GM19397 (cell line): ENCODE measurements around the gene GCNA.
"Not testable (repeated sequence)": the region's sequence is repeated elsewhere in the genome, so short reads cannot be mapped to it uniquely, and the experiment has no call there.

Source experiments
- ATAC-seq: cut with Tn5 transposase; IDR thresholded peaks from one replicate; pipeline ENCODE4 v1.9.1; 2021; ENCODE audit warnings: mild to moderate bottlenecking, moderate library complexity; ENCODE audit not compliant: unreplicated experiment

Gene GCNA

DNA sequence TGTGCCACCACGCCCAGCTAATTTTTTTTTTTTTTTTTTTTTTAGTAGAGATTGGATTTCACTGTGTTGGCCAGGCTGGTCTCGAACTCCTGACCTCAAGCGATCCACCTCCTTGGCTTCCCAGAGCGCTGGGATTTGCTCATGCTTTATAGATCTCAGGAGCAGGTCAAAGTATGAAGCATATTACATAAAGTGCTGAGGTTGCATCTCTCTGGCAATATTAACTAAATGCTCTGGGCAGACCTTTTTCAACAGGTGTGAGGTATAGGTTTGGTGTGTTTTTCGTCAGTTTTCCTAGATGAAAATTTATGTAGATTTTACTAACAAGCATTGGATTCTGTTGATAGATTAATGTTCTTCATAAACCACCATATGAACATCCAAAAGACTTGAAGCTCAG is 19.3 kb upstream of the GCNA start:
- no peak for ATAC-seq

DNA sequence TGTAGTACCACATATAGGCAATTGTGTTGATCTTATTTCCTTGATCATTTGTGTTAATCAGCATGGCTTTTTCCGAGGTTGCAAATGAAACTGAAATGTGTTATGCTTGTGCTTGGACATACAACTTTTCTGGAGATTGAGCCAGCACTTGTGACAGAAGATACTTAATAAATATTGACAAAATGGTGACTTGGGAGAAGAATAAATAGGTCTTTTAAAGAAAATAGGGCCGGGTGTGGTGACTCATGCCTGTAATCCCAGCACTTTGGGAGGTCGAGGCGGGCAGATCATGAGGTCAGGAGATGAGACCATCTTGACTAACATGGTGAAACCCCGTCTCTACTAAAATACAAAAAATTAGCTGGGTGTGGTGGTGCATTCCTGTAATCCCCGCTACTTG is 18.5 kb upstream of the GCNA start:
- ATAC-seq: not testable (repeated sequence)

- no peak for ATAC-seq
Measured at GRCh38 chrX:71563921-71564320, 14.3 kb upstream of the GCNA start.

GRCh38 chrX:71565474-71566041 is 12.7 kb upstream of the GCNA start:
- ATAC-seq: no peak

DNA sequence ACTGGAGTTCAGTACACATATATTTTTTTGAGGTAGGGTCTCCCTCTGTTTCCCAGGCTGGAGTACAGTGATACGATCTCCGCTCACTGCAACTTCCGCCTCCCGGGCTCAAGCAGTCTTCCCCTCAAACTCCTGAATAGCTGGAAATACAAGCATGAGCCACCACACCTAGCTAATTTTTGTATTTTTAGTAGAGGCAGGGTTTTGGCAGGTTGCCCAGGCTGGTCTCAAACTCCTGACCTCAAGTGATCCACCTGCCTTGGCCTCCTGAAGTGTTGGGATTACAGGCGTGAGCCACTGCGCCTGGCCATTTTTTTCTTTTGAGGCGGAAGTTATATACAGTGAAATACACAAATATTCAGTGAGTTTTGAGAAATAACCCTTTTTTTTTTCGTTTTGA is 6.8 kb upstream of the GCNA start:
- ATAC-seq: not testable (repeated sequence)

- no peak for ATAC-seq
Measured at GRCh38 chrX:71573590-71573989, 4.6 kb upstream of the GCNA start.

DNA sequence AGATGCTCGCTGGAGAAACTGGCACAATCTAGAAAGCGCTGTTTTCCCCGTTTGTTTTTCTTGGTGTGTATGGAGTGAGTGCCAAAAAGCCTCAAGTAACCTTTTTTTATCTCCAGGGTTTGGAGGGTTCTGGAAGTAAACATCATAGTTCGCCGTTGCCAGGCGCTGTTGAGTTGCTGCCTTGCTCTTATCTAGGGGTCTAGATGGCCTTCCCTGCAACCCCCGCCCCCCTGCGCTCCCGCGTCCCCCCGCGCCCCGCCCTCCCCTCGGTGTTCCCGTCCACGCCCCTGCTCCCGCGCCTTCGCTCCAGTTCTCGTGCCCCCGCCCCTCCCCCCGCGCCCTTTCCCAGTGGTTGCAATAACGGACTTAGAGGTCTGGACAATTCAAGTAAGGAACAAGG is 555 bp upstream of the GCNA start:
- no peak for ATAC-seq

DNA sequence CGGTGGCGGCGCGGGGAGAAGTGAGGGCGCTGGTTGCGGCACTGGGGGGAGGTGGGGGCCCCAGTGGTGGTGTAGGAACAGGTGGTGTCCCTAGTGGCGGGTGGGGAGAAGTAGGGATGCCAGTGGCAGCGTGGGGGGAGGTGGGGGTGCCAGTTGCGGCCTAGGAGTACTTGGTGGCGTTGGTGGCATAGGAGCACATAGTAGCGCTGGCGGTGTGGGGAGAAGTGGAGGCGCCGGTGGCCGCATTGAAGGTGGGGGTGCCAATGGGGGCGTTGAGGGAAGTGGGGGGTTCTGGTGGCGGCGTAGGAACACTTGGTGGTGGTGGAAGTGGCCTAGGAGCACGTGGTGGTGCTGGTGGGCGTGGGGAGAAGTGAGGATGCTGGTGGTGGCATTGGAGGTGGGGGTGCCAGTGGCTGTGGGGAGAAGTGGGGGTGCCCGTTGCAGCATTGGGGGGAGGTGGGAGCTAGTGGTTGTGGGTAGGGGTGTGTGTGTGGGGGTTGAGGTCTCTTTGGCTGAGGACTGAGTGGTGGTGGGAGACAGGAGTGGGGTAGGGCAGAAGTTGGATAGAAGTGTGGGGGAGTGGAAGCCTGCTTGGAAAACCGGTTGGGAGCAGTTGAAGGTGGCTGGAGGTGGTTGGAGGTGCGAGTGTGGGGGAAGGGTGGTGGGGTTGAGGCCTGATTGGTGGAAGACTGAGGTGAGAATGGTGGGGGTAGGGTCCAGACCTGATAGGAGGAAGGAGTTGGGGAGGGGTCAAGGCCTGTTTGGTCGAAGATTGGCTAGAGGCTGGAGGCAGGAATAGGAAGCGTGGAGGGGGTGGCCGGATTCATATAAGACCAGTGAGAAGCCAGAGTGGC is 1.1 kb downstream of the GCNA start:
- ATAC-seq: no peak

GRCh38 chrX:71579990-71580380 is 1.7 kb downstream of the GCNA start:
- no peak for ATAC-seq

GRCh38 chrX:71581210-71581609 is 3.0 kb downstream of the GCNA start:
- ATAC-seq: no peak

DNA sequence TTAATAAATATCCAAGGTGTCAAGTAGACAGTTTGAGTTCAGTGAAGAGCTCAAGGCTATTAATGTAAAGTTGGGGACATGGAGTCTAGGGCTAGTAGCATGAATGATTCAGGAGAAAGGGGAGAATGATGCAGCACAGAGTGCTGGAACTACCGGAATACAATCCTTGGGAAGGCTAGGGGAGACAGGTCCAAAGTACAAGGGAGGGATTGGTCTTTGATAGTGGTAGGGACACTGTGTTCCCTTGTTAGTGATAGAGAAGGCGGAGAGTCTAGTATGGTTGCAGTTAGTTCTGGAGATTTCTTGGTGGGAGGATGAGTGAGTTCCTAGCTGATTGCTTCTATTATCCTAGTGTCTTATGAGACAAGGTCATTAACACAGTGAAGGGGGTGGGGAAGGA is 8.7 kb downstream of the GCNA start:
- ATAC-seq: no peak

DNA sequence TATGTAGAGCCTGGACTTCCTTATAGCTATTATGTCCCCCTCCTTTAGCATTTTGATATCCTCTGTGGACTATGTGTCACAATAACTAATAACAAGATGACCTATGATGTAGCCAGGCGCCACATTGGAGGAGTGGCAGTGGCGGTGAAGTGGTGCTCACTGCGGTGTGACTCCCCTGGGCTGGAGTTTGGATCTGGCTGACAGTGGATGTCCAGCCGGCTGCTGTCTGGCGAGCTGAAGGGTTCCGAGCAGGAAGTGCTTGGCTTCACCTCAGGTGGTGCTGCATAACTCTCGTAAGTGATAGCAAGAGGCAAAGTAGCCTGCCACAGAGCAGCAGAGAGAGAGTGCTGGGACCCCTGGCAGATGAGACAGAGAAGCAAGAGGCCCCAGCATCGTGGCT is 15.0 kb downstream of the GCNA start:
- ATAC-seq: not testable (repeated sequence)

DNA sequence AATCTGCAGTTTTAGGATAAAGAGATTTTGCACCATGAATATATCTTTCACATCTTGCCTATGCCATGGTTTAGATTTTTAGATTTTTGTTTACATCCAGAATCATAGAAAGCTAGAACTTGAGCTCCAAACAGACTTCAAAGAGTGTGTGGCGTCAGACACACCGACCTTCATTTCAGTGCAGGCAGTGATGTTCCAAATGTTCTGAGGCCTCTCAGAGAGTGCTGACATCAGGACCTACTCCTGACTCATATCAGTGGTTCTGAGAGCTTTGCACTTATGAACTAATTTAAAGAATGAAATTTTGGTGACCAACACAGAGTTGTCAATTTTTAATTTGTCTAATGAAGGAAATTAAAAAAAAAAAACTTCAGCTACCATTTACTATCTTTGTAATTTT is 21.7 kb downstream of the GCNA start:
- no peak for ATAC-seq

DNA sequence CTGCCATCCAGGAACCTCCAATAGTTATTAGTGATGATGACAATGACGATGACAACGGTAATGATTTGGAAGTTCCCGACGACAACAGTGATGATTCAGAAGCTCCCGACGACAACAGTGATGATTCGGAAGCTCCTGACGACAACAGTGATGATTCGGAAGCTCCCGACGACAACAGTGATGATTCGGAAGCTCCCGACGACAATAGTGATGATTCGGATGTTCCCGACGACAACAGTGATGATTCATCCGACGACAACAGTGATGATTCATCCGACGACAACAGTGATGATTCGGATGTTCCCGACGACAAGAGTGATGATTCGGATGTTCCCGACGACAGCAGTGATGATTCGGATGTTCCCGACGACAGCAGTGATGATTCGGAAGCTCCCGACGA is 25.4 kb downstream of the GCNA start:
- ATAC-seq: no peak

DNA sequence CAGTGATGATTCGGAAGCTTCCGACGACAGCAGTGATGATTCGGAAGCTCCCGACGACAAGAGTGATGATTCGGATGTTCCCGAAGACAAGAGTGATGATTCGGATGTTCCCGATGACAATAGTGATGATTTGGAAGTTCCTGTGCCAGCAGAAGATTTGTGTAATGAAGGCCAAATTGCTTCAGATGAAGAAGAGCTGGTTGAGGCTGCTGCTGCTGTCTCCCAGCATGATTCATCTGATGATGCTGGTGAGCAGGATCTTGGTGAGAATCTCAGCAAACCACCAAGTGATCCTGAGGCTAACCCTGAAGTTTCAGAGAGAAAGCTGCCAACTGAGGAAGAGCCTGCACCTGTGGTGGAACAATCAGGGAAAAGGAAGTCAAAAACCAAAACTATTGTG is 25.9 kb downstream of the GCNA start:
- ATAC-seq: no peak

- no peak for ATAC-seq
Measured at GRCh38 chrX:71604796-71605568, 26.7 kb downstream of the GCNA start.

DNA sequence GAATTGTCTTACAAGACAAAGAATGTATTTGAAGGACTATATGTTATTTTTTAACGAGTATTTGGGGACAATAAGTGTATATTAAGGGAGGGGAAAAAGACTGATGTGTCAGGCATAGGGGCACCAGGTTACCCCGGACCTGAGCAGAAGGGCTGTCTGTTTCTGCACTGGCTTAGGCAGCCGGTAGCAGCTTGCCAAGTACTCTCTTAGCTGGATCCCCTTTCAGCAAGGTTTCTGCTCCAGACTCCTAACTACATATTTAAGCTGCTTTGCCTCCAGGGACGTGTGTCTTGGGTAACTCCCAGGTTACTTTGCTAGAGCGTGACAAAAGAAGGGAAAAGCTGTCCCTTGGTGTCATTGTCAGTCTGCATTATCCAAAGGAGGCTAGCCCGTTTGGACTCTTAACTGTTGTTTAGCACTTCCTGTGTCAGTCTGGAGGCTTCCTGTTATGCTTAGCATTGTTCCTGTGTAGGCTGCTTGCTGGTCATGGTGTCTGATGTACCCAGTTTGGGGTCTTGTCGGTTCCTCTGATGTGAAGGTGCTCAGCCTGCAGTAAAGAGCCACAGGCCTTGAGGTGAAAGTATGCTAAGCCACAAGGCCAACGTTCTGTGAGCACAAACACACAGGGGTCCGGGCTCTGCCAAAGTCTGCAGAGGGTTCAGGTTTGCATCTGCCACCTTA is 28.4 kb downstream of the GCNA start:
- ATAC-seq: no peak

DNA sequence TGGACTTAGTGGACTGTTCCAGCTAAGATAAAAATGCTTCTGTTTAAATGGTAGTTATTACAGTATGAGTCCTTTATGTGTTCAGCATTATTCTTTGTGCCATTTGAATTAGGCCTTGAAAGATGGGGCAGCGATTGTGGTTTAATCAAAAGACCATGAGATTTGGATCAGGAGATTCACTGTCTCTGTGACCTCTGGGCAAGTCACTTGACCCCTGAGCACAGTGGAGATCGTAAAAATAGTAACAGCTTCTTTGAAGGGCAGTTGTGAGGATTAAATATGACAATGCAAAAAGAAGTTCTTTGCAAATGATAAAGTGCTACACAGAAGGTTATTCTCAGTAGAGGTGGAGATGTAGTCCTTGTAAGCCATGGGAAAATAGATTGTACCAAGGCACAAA is 29.3 kb downstream of the GCNA start:
- ATAC-seq: no peak

DNA sequence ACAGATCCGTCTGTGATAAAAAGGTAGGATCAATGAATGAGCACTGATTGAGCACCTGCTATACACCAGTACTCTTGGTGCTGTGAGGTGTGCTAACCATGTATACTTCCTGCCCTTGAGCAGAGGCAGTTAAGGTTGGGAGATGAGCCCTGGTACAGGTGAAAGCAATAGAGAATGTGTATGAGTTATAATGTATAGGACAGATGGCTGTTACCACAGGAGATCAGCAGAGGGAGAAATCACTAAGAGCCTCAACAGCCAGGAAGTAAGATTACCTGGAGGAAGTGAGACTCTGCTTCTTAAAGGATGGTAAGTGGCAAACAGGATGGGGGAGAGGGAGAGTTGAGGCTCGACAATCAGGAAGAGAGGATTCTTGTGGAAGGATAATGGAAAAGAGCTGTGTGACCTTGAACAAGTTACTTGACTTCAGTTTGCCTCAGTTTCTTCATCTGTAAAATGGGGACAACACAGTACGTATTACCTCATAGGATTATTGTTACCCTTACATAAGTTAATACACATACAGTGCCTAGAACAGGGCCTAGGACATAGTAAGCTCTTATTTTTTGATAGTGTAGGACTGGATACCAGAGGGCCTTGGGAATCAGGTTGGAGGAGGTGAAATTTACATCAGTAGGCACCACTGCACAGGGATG is 31.0 kb downstream of the GCNA start:
- ATAC-seq: no peak

GRCh38 chrX:71611736-71612135 is 33.5 kb downstream of the GCNA start:
- not testable (repeated sequence) for ATAC-seq

GRCh38 chrX:71612256-71612655 is 34.0 kb downstream of the GCNA start:
- ATAC-seq: no peak
